GM21619 (cell line): Measurements from ENCODE around the gene RBM14.
A peak's percentile ranks its signal among the peaks of the same experiment; 100 is the strongest.
"Not testable (repeated sequence)": the region's sequence is repeated elsewhere in the genome, so short reads cannot be mapped to it uniquely, and the experiment has no call there.

Source experiments
- ATAC-seq: cut with Tn5 transposase; IDR thresholded peaks from one replicate; pipeline ENCODE4 v1.9.1; 2021; ENCODE audit not compliant: unreplicated experiment

RBM14 gene, protein sequence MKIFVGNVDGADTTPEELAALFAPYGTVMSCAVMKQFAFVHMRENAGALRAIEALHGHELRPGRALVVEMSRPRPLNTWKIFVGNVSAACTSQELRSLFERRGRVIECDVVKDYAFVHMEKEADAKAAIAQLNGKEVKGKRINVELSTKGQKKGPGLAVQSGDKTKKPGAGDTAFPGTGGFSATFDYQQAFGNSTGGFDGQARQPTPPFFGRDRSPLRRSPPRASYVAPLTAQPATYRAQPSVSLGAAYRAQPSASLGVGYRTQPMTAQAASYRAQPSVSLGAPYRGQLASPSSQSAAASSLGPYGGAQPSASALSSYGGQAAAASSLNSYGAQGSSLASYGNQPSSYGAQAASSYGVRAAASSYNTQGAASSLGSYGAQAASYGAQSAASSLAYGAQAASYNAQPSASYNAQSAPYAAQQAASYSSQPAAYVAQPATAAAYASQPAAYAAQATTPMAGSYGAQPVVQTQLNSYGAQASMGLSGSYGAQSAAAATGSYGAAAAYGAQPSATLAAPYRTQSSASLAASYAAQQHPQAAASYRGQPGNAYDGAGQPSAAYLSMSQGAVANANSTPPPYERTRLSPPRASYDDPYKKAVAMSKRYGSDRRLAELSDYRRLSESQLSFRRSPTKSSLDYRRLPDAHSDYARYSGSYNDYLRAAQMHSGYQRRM

DNA sequence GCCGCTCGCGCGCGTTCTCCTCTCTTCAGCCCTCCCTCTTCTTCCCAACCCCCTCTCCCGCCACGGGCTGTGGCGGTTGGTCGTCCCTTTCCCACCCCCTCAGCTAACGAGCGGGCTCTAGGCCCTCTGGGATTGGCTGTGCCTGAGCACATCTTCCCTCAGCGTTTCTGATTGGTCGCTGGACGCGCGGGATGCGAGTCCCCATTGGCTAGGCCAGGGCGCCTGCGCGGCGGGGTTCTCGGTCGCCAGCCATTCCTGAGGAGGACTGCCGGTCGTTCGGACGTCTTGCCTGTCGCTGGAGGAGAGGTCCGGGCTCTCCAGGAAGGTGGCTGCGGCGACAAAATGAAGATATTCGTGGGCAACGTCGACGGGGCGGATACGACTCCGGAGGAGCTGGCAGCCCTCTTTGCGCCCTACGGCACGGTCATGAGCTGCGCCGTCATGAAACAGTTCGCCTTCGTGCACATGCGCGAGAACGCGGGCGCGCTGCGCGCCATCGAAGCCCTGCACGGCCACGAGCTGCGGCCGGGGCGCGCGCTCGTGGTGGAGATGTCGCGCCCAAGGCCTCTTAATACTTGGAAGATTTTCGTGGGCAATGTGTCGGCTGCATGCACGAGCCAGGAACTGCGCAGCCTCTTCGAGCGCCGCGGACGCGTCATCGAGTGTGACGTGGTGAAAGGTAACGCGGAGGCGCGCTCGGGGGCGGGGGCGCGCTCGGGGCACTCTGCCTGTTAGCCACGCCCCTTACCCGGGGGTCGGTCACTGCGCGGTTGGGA, at the start of gene RBM14:
TSS of gene RBM14 (plus strand) at position 252 of the 776 bp plus-strand sequence. CDS start at position 343, 91 bp downstream.
- peak; percentile 81 for ATAC-seq

DNA sequence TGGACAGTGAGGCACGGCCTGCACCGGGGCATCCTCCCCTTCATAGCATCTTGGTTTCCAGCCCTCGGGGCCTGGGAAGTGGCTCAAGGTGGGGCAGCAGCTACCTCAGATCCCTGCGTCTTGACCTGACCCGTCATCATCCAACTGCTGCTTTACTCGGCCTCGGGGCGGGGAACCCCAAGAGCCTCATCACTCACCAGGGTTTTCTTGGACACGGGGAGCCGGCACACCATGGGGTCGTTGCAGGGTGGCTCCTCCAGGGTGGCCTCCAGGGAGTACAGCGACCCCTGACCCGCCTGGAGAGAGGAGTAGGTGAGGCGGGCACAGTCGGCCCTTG, 48.7 kb upstream of the RBM14 start:
- no peak for ATAC-seq

DNA sequence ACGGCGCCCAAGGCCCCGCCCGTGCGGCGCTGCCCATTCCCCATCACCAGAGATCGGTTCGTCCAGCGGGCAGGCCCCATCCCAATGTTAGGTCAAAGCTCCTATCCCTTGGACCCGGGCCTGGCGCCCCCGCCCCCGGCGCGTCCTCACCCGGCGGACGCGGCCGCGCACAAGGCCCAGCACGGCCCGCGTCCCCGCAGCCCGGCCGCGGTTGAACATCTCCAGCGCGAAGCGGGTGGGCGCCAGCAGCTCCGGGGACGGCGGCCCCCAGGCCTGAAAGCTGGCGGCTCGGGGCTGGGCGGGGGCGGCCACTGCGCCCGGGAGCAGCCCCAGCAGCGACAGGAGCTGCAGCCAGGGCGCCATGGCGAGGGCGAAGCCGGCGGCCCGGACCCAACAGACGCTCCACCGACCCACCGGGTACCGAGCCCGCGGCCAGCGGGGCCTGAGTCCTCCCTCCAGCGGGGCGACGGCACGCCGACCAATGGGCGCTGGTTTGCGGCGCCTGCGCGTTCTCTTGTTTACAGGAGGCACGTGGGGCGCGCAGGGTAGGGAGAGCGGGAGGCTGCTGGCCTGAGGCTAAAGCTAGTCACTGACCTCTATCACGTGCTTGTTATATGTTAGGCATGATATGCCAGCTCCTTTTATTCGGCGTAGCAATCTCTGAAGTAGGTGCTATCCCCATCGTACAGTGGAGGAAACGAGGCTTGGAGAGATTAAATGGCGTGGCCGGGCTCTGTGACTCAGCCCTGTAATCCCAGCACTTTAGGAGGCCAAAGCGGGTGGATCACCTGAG, 48.1 kb upstream of the RBM14 start, which contains the start of gene CTSF:
TSS of gene CTSF (minus strand) at position 483 of the 793 bp plus-strand sequence. CDS start at position 363, 120 bp downstream.
- ATAC-seq, result peak; percentile 58

DNA sequence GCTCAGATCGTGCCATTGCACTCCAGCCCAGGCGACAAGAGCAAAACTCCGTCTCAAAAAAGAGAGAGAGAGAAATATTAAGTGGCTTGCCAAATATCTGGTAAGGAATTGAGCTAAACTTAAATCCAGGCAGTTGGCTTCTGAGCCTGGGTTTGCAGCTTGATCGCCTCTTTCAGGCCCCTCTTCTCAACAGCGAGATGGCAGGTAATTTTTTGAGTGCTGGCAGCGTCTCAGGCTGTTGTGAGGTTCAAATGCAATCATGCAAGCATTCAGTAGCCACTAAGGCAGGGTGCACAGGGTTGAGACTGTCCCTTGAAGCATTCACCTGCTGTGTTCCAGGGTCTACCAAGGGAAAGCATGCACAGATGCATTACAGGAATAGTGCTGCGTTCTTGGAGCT, 47.4 kb upstream of the RBM14 start:
- no peak for ATAC-seq

DNA sequence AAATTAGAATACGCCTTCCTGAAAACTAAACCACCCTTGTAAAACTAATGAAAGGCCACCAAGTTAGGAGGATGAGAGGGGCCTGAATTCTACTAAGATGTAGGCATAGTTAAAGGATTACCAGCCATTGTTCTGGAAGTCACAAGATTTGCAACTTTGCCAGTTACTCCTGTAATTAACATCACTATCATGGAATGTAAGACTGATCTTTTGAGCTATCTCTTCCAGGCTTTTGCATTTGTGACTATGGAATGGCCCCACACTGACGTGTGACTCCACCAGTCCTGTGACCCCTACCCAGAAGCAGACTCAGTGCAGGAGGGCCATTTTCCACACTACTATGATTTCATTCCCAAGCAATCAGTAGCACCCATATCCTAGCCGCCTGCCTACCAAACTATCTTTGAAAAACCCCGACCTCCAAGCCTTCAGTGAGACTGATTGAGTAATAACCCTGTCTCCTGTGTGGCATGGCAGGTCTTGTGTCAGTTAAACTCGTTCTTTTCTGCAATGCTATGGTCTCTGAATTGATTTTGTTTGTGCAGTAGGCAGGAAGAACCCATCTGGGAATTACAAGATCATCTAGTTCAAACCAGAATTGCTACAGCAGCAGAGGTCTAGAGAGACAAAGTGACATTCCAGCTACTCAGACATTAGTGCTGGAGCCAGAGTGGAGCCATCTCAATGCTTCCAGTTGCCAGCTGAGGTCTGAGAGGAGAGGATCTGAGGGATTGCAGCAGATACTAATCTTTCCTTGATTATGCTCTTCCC, 46.2 kb upstream of the RBM14 start:
- no peak for ATAC-seq

DNA sequence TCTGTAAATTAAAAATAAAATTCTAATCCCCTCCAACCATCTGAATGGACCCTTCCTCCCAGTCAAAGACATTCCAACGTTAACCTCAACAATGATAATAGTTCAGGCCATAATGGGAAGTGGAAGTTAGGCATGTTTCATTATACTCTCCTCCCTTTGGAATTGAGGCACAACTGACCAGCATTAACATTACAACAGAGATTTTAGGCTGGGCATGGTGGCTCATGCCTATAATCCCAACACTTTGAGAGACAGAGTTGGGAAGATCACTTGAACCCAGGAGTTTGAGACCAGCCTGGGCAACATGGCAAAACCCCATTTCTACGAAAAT, 45.6 kb upstream of the RBM14 start:
- ATAC-seq, result no peak

DNA sequence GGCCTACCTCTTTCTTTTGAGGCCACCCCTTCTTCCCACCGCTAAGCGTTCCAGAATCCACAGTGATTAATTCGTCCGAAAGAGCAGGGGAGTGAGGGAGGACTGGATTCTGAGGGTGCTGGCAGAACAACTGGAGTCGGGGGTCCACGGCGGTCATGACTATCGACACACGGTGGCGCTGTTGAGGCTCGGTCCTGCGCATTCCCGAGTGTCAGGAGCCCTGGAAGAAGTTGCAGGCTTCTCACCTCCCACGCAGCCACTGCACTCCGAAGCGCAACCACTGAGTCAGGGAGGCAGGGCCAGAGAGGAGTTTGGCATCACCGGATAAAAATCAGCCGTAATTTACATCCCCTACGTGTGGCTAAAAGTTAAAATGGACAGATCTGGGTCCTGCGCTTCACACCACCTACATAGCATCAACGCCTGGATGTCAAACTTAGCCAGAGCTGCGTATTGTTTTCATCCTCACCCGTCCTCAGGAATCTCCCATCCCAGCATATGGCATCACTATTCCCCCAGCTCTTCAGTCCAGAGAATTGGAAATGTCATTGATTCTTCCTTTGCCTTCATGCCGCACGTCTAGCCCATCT, 37.3 kb upstream of the RBM14 start:
- ATAC-seq, result no peak

DNA sequence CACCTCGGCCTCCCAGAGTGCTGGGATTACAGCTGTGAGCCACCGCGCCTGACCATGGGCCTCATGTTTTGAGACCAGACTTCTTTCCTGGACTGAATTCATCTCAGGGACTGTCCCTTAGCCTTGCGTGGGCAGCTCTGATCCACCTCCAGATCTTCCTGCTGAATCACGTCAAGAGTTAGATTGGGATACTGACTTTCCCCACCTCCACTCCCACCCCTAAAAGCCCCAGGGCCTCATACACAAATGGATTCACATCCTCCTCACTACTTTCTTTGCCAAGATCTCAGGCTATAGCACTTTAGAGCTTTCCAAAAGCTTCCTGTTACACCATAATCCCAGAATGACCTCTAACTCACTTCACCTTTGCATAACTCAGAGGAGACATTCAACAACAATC, 35.6 kb upstream of the RBM14 start:
- ATAC-seq, result no peak

DNA sequence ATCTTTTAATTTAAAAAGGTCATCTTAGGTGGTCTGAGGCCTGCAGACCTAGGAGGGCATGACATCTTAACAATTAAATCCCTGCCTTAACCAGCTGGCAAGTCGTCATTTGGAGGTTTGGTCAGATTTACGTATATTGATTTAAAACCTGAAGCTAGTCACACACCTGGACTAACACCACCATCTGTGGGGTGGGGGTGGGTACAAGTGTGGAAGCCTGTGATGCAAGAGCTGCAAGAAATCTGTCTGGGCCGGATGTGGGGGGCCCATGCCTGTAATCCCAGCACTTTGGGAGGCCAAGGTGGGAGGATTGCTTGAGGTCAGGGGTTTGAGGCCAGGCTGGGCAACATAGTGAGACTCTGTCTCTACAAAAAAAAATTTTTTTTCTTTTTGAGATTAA, 35.2 kb upstream of the RBM14 start:
- ATAC-seq, result no peak

DNA sequence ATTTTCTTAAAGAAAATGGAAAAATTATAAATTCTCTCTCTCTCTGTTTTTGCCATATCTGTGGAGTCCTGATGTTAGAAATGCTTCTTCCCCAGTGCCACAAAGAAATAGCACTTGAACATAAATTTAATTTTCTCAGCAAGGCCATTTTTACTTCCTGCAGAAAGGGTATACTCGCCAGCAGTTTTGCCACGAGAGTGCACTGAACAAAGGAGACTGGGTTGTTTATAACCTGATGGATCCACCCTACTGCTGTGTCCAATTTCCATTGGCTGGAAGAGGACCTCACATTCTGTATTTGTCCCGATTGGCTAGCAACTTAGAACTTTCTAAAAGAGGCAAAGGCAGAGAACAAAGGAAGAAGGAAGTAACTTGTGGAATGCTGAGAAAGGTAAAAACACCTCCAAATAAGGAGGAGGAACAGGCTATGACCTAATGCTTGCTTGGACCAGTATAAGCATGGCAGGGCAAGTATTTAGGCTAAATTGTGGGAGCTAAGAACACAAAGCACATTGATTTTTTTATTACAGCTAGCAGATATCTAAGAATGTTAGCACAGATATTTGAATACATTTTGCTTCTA, 33.8 kb upstream of the RBM14 start:
- ATAC-seq, result not testable (repeated sequence)

DNA sequence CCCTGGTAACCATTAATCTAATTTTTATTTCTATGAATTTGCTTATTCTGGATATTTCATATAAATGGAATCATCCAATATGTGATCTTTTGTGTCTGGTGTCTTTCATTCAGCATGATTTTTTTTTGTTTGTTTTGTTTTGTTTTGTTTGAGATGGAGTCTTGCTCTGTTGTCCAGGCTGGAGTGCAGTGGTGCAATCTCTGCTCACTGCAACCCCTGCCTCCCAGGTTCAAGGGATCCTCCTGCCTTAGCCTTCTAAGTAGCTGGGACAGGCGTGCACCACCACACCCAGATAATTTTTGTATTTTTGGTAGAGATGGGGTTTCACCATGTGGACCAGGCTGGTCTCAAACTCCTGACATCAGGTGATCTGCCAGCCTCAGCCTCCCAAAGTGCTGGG, 31.0 kb upstream of the RBM14 start:
- not testable (repeated sequence) for ATAC-seq

DNA sequence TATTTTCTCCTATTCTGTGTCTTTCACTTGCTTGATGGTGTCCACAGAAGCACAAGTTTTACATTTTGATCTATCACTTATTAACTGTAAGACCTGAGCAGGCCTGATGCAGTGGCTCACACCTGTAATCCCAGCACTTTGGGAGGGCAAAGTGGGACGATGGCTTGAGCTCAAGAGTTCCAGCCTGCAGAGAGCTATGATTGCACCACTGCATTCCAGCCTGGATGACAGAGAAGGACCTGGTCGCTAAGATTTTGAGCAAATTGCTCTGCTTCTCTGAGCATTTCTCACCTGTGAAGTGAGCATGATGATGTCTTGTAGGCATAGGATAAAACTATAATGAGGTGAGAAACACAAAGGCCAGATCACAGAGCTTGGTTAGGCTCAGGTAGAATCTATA, 30.3 kb upstream of the RBM14 start:
- ATAC-seq, result no peak

DNA sequence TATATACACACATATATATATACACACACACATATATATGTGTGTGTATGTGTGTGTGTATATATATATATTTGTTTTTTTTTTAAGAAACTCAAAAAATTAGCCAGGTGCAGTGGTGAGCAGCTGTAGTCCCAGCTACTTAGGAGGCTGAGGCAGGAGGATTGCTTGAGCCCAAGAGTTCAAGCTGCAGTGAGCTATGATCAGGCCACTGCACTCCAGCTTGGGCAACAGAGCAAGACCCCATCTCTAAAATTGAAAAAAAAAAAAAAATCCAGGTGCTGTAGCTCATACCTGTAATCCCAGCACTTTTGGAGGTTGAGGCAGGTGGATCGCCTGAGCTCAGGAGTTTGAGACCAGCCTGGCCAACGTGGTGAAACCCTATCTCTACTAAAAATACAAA, 27.1 kb upstream of the RBM14 start:
- not testable (repeated sequence) for ATAC-seq

DNA sequence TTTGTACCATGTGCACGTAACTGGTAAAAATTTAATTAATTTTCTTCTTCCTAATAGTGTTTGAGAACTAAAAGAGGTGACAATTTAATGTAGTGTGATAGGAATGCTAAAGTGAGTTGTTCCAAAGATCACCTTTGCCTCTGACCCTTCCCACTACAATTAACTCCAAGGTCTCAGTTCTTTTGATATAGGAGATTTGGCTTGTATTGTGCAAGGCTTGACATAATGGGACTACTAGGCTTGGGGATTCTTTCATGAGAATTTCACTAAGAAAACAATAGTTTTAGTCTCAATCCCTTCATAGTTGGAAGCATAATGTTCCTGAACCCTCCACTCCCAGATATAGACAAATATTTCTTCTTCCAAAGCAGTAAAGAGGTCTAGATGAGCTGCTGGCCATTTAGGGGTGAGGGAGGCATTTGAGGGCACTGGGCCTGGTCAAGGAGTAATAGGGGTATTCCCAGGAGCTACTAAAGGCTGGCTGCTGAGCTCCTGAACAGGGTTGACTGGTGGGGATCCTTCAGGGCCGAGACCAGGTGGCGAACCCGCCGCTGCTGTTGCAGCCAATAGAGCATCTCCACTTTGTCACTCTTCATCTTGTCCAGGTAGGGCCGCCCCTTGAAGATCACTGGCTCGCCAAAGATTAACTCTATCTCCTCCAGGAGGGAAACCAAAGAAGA, 26.3 kb upstream of the RBM14 start:
- ATAC-seq, result no peak

DNA sequence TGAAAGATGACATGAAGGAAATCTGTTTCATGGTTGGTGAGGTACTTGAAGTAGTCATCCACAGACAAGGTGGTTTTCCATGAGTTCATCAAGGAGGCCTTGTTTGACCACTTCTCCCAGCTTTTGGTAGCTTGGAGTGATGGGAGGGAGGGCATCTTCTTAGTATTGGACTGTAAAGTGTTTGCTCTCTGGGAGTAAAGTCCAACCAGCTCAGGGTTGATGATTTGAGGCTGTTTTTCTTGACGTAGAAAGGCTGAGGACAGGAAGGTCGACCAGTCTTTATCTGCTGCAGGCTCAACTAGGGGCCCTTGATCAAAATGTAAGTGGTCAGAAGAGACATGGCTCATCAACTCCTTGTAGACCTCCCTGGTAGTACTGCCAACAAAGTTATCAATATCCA, 25.3 kb upstream of the RBM14 start:
- no peak for ATAC-seq

DNA sequence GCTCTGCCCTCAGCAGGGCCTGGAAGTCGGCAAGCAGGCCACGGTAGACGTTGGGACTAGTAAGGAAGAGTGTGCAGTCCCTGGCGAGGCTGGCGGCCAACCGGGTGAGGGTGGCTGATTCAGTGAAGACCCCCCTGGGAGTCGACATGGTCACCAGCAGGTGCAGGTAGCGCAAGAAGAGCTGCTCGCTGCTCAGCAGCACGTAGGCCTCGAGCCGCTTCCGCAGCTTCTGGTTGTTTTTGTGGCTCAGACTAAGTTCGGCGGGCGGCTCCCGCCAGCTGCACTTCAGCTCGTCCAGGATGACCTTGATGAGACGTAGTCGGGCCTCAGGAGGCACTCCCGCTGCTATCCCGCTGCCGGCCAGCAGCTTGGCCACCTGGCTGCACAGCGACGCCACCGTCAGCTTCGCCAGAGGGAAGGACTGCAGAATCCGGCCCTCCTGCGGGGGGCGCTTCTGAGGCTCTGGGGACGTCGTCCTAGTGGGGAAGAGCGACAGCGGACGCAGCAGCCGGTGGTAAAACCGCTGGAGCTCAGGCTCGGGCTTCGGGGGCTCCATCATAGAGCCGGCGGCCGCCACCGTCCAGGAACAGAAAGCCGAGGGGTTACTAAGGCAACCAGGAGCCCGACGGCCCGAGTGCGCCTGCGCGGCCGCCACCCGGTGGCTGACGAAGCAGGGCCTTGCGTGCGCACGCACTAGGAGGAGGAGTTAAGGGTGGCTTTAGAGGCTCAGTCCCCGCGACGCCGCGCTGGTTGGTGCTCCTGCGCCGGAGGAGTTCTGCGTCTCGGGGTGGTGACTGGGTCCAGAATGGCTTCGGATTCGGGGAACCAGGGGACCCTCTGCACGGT, 23.8 kb upstream of the RBM14 start, which contains the start of the genes CCDC87 and CCS:
TSS of gene CCDC87 (minus strand) at position 607 of the 846 bp plus-strand sequence. CDS start at position 559, 48 bp downstream.
TSS of gene CCS (plus strand) at position 729 of the 846 bp plus-strand sequence. CDS start at position 806, 77 bp downstream.
- peak; percentile 92 for ATAC-seq

DNA sequence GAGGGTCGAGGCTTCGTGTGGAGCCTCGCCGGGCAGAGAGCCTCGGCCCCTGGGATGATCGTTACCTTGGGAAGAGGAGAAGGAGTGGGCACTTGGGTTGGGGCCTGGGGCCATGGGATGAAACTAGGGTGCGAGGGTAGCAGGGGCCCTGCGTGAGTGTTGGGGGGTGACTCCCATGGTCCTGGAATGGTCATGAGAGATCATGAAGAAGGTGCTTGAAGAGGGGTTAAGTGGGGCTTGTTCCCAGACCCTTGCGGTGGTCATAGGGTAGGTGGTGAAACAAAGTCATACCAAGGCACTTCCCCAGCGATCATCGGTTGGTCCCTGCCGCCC, 23.2 kb upstream of the RBM14 start:
- ATAC-seq, result peak; percentile 5

DNA sequence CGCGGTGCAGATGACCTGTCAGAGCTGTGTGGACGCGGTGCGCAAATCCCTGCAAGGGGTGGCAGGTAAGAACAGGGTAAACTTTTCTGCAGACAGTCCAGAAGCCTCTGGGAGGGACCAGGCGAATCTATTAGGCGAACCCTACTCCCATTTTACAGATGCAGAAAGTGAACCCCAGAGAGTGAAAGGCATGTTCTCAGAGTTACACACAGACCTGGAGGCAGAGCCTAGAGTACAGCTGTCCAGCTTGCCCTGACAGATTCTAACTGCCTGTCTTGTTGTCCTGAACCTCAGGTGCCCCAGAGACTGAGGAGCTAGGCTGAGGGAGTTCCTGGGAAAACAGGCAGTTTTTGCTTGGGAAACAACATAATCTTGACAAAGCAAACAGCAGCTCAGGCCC, 22.8 kb upstream of the RBM14 start:
- ATAC-seq, result no peak
